ENCODE results near the gene ZCCHC7.
"Not testable (repeated sequence)": the region's sequence is repeated elsewhere in the genome, so short reads cannot be mapped to it uniquely, and the experiment has no call there.

ZCCHC7 gene

DNA sequence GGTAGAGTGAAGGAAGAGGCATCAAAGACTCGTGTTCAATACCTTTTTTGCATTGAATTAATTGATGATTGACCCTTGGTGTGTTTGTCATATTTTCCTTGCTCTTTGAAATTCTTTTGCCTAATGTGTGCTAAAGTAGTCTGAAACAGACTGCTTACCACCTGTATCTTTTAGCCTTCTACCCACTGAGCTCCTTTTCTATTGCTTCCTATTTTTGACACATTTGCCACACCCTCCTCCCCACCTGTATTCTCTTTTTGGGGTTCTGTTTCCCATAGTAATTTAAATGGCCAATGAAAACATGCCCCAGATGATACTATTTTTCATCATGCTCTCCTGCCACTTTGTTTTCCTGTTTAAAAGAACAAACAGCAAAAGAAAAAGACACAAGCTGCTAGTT, 78.5 kb downstream of the ZCCHC7 start:
- H3K9ac ChIP-seq (ENCODE audit: low read length in 5 of 5) = no peak overlapping the region
- no peak overlapping the region for H3K27ac ChIP-seq (ENCODE audit: low read depth, low read length)
- peaks cover 0 to 11% (median 0%) of the 10 kb centered on the region in 5 donors for H3K36me3 ChIP-seq (ENCODE audit: control insufficient read depth in 5 of 5, insufficient read depth in 5 of 5, low read length in 5 of 5)
- no peaks in the 10 kb centered on the region for H3K27me3 ChIP-seq (ENCODE audit: control insufficient read depth in 5 of 5, insufficient read depth in 4 of 5, low read length in 5 of 5)
- peaks cover 0 to 11% (median 4%) of the 10 kb centered on the region in 5 donors for H3K4me1 ChIP-seq (ENCODE audit: control insufficient read depth in 5 of 5, insufficient read depth in 5 of 5, low read length in 5 of 5)
- H3K9me3 ChIP-seq (ENCODE audit: control insufficient read depth in 5 of 5, low read length in 5 of 5) = peaks cover 0 to 3% (median 0%) of the 10 kb centered on the region in 5 donors
- H3K4me3 ChIP-seq (ENCODE audit: low read depth in 1 of 5, low read length in 5 of 5) = no peak overlapping the region

DNA sequence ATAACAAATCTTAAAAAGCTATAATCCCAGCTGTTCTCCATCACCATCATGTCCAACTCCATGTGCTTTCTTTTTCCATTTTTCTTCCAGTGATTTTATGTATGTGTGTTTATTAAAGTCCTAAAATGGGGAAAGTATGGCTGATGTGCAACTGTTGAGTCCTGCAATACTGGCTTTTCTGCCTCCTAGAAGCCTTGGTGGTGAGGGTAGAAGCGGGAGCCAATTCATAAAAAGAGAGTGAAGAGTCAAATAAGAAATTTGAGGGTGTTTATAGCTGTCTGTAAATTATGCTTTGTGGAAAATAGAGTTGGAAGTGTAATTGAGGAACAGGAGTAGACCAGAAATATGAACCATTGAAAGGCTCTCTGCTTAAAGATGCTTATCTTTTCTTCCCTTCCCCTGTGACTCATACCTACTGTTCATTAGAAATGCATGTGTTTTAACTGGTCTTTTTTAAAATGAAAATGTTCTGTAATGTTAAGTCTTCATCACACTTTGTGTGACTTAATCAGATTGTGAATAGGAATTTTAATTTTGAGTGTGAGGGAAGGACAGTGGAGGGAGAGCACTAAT, 80.1 kb downstream of the ZCCHC7 start:
- Histone ChIP-seq H3K4me1 (ENCODE audit: control insufficient read depth in 5 of 5, insufficient read depth in 5 of 5, low read length in 5 of 5) (peaks cover 0 to 11% (median 4%) of the 10 kb centered on the region in 5 donors), H3K36me3 (ENCODE audit: control insufficient read depth in 5 of 5, insufficient read depth in 5 of 5, low read length in 5 of 5) (peaks cover 0 to 12% (median 0%) of the 10 kb centered on the region in 5 donors), H3K27ac (ENCODE audit: low read depth, low read length) (no peak overlapping the region), H3K4me3 (ENCODE audit: low read depth in 1 of 5, low read length in 5 of 5) (no peak overlapping the region), H3K9me3 (ENCODE audit: control insufficient read depth in 5 of 5, low read length in 5 of 5) (peaks cover 0 to 3% (median 0%) of the 10 kb centered on the region in 5 donors), H3K9ac (ENCODE audit: low read length in 5 of 5) (no peak overlapping the region), H3K27me3 (ENCODE audit: control insufficient read depth in 5 of 5, insufficient read depth in 4 of 5, low read length in 5 of 5) (no peaks in the 10 kb centered on the region)

DNA sequence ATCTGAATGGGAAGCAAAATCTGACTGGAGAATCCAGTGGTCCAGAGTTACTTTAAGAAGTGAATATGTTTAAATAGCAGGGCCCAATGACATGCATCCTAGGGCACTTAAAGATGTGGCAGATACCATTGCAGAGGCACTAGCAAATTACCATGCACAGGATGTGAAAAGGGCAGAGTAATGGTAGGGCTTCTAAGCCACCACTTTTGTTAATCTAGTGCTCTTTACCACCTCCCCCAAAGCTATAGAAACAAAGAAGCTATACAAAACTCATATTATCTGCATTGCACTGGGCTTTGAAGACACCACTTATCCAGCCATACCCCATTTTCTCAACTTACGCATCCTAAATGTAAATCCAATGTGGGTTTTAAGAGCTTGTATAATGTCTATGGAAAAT, 81.2 kb downstream of the ZCCHC7 start:
- Histone ChIP-seq H3K27ac (ENCODE audit: low read depth, low read length) (no peak overlapping the region), H3K27me3 (ENCODE audit: control insufficient read depth in 5 of 5, insufficient read depth in 4 of 5, low read length in 5 of 5) (no peaks in the 10 kb centered on the region), H3K36me3 (ENCODE audit: control insufficient read depth in 5 of 5, insufficient read depth in 5 of 5, low read length in 5 of 5) (peaks cover 0 to 12% (median 5%) of the 10 kb centered on the region in 5 donors), H3K9me3 (ENCODE audit: control insufficient read depth in 5 of 5, low read length in 5 of 5) (peaks cover 0 to 3% (median 0%) of the 10 kb centered on the region in 5 donors), H3K4me3 (ENCODE audit: low read depth in 1 of 5, low read length in 5 of 5) (no peak overlapping the region), H3K4me1 (ENCODE audit: control insufficient read depth in 5 of 5, insufficient read depth in 5 of 5, low read length in 5 of 5) (peaks cover 0 to 11% (median 4%) of the 10 kb centered on the region in 5 donors), H3K9ac (ENCODE audit: low read length in 5 of 5) (no peak overlapping the region)

DNA sequence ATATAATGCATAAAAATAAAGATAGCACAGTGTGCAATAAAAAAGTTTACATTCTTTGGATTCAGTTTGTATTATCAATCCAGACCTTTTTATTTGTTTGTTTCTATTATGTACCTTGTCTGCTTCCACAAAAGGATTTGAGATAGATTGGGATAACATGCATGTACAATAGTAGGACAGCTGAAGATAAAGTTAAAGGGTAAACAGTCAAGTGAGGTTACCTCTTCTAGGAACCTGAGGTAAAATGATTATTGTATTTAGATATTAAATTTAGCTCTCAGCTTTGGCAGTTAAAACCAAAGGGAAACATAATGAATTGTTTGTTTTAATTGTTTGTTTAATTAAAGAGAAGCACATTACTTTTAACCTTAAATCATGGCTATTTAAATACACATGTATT, 81.7 kb downstream of the ZCCHC7 start:
- no peak overlapping the region for H3K9ac ChIP-seq (ENCODE audit: low read length in 5 of 5)
- H3K9me3 ChIP-seq (ENCODE audit: control insufficient read depth in 5 of 5, low read length in 5 of 5) = peaks cover 0 to 3% (median 0%) of the 10 kb centered on the region in 5 donors
- H3K4me1 ChIP-seq (ENCODE audit: control insufficient read depth in 5 of 5, insufficient read depth in 5 of 5, low read length in 5 of 5) = peaks cover 0 to 10% (median 1%) of the 10 kb centered on the region in 5 donors
- no peak overlapping the region for H3K27ac ChIP-seq (ENCODE audit: low read depth, low read length)
- H3K36me3 ChIP-seq (ENCODE audit: control insufficient read depth in 5 of 5, insufficient read depth in 5 of 5, low read length in 5 of 5) = peaks cover 0 to 13% (median 8%) of the 10 kb centered on the region in 5 donors
- H3K4me3 ChIP-seq (ENCODE audit: low read depth in 1 of 5, low read length in 5 of 5) = no peak overlapping the region
- H3K27me3 ChIP-seq (ENCODE audit: control insufficient read depth in 5 of 5, insufficient read depth in 4 of 5, low read length in 5 of 5) = no peaks in the 10 kb centered on the region

DNA sequence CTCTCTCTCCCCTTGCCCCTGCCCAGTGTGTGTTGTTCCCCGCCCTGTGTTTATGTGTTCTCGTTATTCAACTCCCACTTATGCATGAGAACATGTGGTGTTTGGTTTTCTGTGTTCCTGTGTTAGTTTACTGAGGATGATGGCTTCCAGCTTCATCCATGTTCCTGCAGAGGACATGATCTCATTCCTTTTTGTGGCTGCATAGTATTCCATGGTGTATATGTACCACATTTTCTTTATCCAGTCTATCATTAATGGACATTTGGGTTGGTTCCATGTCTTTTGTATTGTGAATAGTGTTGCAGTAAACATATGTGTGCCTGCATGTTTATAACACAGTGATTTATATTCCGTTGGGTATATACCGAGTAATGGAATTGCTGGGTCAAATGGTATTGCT, 83.1 kb downstream of the ZCCHC7 start:
- H3K9me3 ChIP-seq (ENCODE audit: control insufficient read depth in 5 of 5, low read length in 5 of 5); H3K4me3 ChIP-seq (ENCODE audit: low read depth in 1 of 5, low read length in 5 of 5); H3K27me3 ChIP-seq (ENCODE audit: control insufficient read depth in 5 of 5, insufficient read depth in 4 of 5, low read length in 5 of 5); H3K9ac ChIP-seq (ENCODE audit: low read length in 5 of 5); H3K4me1 ChIP-seq (ENCODE audit: control insufficient read depth in 5 of 5, insufficient read depth in 5 of 5, low read length in 5 of 5); H3K27ac ChIP-seq (ENCODE audit: low read depth, low read length): not testable (repeated sequence)
- peaks cover 0 to 15% (median 13%) of the 10 kb centered on the region in 5 donors for H3K36me3 ChIP-seq (ENCODE audit: control insufficient read depth in 5 of 5, insufficient read depth in 5 of 5, low read length in 5 of 5)

DNA sequence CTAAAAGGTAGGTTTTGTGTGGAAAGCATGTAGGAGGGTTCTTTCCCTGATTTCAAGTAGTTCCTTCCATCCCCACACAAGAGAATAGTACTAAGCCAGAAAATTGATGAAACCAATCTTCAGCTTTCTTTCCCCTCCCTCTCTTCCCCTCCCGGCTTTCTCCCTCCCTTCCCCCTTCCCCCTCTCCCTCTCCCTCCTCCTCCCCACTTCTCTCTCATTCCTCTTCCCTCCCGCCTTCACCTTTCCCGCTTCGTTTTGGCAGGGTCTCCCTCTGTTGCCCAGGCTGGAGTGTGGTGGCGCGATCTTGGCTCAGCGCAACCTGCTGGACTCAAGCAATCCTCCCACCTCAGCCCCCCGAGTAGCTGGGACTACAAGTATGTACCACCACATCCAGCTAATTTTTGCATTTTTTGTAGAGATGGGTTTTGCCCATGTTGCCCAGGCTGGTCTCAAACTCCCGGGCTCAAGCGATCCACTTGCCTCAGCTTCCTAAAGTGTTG, 85.8 kb downstream of the ZCCHC7 start:
- Histone ChIP-seq H3K27ac (ENCODE audit: low read depth, low read length) (no peak overlapping the region), H3K36me3 (ENCODE audit: control insufficient read depth in 5 of 5, insufficient read depth in 5 of 5, low read length in 5 of 5) (peaks cover 0 to 18% (median 15%) of the 10 kb centered on the region in 5 donors), H3K4me3 (ENCODE audit: low read depth in 1 of 5, low read length in 5 of 5) (no peak overlapping the region), H3K27me3 (ENCODE audit: control insufficient read depth in 5 of 5, insufficient read depth in 4 of 5, low read length in 5 of 5) (no peaks in the 10 kb centered on the region), H3K4me1 (ENCODE audit: control insufficient read depth in 5 of 5, insufficient read depth in 5 of 5, low read length in 5 of 5) (peaks cover 0 to 6% (median 0%) of the 10 kb centered on the region in 5 donors), H3K9ac (ENCODE audit: low read length in 5 of 5) (no peak overlapping the region), H3K9me3 (ENCODE audit: control insufficient read depth in 5 of 5, low read length in 5 of 5) (peaks cover 0 to 3% (median 0%) of the 10 kb centered on the region in 5 donors)

DNA sequence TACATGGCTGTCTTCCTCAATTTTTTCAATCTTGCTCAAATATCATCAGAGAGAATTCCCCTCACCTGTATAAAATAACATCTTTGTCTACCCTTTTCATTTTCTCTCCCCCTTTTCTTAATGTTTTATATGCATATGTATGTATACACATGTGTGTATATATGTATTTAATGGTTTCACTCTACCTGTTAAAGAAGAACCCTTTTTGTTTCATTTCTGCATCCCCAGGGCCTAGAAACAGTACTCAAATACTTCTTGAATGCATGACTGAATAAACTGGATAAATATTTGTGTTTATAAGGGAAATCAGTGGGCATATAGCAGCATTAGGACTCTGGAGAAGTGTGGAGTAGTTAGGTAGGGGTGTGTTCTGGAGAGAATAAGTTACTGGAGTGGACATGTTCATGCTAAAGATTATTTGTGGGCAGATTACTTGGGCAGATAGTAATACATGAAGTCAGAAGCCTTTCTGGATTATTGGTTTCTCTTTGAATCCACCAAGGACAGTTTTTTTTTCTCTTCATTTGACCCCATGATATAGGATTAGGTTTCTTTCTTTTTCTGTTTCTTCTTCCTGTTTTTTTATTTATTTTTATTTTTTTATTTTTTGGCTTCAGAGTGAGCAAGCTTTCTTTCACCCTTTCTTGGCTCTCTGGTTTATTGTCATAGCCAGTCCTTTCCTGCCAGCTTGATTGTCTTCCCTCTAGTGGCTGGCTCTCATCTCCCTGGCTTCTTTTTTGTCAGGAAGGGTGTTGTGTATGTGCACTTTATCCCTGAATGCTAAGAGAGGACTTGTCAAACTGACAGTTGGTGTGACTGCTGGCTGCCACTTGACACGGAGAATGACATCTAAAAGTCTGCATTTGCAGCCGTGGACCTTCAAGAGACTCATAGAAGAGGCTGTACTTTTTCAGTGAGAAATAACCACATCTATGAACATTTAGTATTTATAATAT, 89.3 kb downstream of the ZCCHC7 start:
- Histone ChIP-seq H3K36me3 (ENCODE audit: control insufficient read depth in 5 of 5, insufficient read depth in 5 of 5, low read length in 5 of 5) (peaks cover 0 to 15% (median 7%) of the 10 kb centered on the region in 5 donors), H3K9me3 (ENCODE audit: control insufficient read depth in 5 of 5, low read length in 5 of 5) (no peaks in the 10 kb centered on the region), H3K4me3 (ENCODE audit: low read depth in 1 of 5, low read length in 5 of 5) (no peak overlapping the region), H3K27ac (ENCODE audit: low read depth, low read length) (no peak overlapping the region), H3K9ac (ENCODE audit: low read length in 5 of 5) (no peak overlapping the region), H3K4me1 (ENCODE audit: control insufficient read depth in 5 of 5, insufficient read depth in 5 of 5, low read length in 5 of 5) (peaks cover 0 to 6% (median 0%) of the 10 kb centered on the region in 5 donors), H3K27me3 (ENCODE audit: control insufficient read depth in 5 of 5, insufficient read depth in 4 of 5, low read length in 5 of 5) (no peaks in the 10 kb centered on the region)

DNA sequence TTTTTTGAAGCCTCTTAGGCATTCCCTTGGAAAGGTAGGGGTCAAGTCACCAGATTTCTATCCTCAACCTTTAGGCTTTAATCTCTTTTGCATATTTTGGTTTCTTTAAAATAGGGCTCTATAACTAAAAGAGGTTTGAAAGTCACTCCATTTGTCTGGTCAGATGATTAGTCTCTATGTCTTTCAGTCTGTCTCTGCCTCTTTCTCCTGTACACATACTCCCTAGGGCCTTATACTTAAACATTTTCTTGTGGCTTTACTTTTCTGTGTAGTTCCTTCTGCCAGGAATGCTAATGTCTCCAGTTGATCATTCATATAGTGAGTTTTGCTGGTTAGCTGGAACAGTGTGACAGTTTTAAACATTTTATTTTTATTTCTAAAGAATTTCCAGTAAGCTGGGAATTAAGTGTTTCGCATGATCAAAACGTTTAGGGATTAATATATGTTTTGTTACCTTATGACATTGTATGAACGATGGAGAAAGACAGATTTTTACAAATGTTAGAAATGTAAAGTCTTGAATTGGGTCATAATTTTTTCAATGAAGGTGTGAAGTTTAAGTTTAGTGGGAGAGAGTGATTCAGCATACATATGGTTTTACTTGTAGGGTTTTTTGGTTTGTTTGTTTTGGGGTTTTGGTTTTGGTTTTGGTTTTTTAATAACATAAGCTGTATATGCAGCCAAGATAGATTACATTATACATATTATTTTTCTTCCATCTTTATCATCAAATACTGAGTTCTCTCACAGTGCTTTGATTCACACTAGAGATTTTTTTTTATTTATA, 90.6 kb downstream of the ZCCHC7 start:
- Histone ChIP-seq H3K9me3 (ENCODE audit: control insufficient read depth in 5 of 5, low read length in 5 of 5) (no peaks in the 10 kb centered on the region), H3K27me3 (ENCODE audit: control insufficient read depth in 5 of 5, insufficient read depth in 4 of 5, low read length in 5 of 5) (no peaks in the 10 kb centered on the region), H3K4me1 (ENCODE audit: control insufficient read depth in 5 of 5, insufficient read depth in 5 of 5, low read length in 5 of 5) (peaks cover 0 to 6% (median 0%) of the 10 kb centered on the region in 5 donors), H3K27ac (ENCODE audit: low read depth, low read length) (no peak overlapping the region), H3K36me3 (ENCODE audit: control insufficient read depth in 5 of 5, insufficient read depth in 5 of 5, low read length in 5 of 5) (peaks cover 0 to 15% (median 7%) of the 10 kb centered on the region in 5 donors), H3K9ac (ENCODE audit: low read length in 5 of 5) (no peak overlapping the region), H3K4me3 (ENCODE audit: low read depth in 1 of 5, low read length in 5 of 5) (no peak overlapping the region)

DNA sequence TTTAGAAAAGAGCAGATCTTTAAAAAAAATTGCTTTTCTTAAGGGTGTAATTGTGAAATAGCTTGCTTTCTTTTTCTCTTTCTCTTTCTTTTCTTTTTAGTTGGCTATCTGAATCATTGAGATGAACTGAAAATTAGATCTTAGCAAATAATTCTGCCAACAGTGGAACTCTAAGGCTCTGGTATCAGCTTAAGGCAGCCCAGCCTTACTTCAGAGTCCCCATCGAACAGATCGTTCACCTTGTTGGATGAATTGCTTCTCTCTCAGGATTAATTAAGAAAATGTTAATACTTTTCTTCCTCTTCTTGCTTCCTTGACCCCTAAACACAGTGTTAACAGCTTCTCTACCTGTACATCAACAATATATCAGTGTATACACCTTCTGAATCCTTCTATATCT, 92.1 kb downstream of the ZCCHC7 start:
- no peak overlapping the region for H3K9ac ChIP-seq (ENCODE audit: low read length in 5 of 5)
- peaks cover 0 to 7% (median 4%) of the 10 kb centered on the region in 5 donors for H3K36me3 ChIP-seq (ENCODE audit: control insufficient read depth in 5 of 5, insufficient read depth in 5 of 5, low read length in 5 of 5)
- no peaks in the 10 kb centered on the region for H3K9me3 ChIP-seq (ENCODE audit: control insufficient read depth in 5 of 5, low read length in 5 of 5)
- H3K4me1 ChIP-seq (ENCODE audit: control insufficient read depth in 5 of 5, insufficient read depth in 5 of 5, low read length in 5 of 5) = peaks cover 0 to 6% (median 0%) of the 10 kb centered on the region in 5 donors
- H3K4me3 ChIP-seq (ENCODE audit: low read depth in 1 of 5, low read length in 5 of 5) = no peak overlapping the region
- H3K27me3 ChIP-seq (ENCODE audit: control insufficient read depth in 5 of 5, insufficient read depth in 4 of 5, low read length in 5 of 5) = no peaks in the 10 kb centered on the region
- H3K27ac ChIP-seq (ENCODE audit: low read depth, low read length) = no peak overlapping the region
